ENCODE measurements around the gene KIT.

KIT gene

GRCh38 chr4:54708339-54709279 is 50.9 kb downstream of the KIT start:
- DNase-seq, result no peak

- DNase-seq, result no peak
Observed at GRCh38 chr4:54709400-54709799, 51.6 kb downstream of the KIT start.

GRCh38 chr4:54712206-54712605 is 54.4 kb downstream of the KIT start:
- DNase-seq, result no peak

GRCh38 chr4:54714631-54715030 is 56.9 kb downstream of the KIT start:
- no peak for DNase-seq

GRCh38 chr4:54716478-54717065 is 58.8 kb downstream of the KIT start:
- DNase-seq, result no peak

- no peak for DNase-seq
Observed at GRCh38 chr4:54717694-54718093, 59.9 kb downstream of the KIT start.

- DNase-seq, result no peak
Observed at GRCh38 chr4:54719378-54719777, 61.6 kb downstream of the KIT start.

- no peak for DNase-seq
Observed at GRCh38 chr4:54723220-54723619, 65.5 kb downstream of the KIT start.

GRCh38 chr4:54723820-54724219 is 66.1 kb downstream of the KIT start:
- no peak for DNase-seq

- no peak for DNase-seq
Observed at GRCh38 chr4:54726907-54727306, 69.2 kb downstream of the KIT start.

- no peak for DNase-seq
Observed at GRCh38 chr4:54727346-54727745, 69.6 kb downstream of the KIT start.

GRCh38 chr4:54728368-54728767 is 70.6 kb downstream of the KIT start:
- no peak for DNase-seq

GRCh38 chr4:54729256-54729655 is 71.5 kb downstream of the KIT start:
- DNase-seq, result no peak

GRCh38 chr4:54730581-54730980 is 72.8 kb downstream of the KIT start:
- DNase-seq, result no peak

- DNase-seq, result no peak
Observed at GRCh38 chr4:54731552-54731951, 73.8 kb downstream of the KIT start.

- no peak for DNase-seq
Observed at GRCh38 chr4:54731976-54732375, 74.2 kb downstream of the KIT start.

GRCh38 chr4:54737421-54737820 is 79.7 kb downstream of the KIT start:
- no peak for DNase-seq

GRCh38 chr4:54741202-54741601 is 83.4 kb downstream of the KIT start:
- DNase-seq, result no peak

GRCh38 chr4:54742636-54743399 is 85.1 kb downstream of the KIT start:
- no peak for DNase-seq

- no peak for DNase-seq
Observed at GRCh38 chr4:54743562-54743961, 85.8 kb downstream of the KIT start.

GRCh38 chr4:54744487-54744886 is 86.7 kb downstream of the KIT start:
- no peak for DNase-seq

GRCh38 chr4:54745031-54745770 is 87.4 kb downstream of the KIT start:
- no peak for DNase-seq

GRCh38 chr4:54746218-54746617 is 88.5 kb downstream of the KIT start:
- no peak for DNase-seq
